ENCODE data around the gene SLC4A3.

SLC4A3 gene

DNA sequence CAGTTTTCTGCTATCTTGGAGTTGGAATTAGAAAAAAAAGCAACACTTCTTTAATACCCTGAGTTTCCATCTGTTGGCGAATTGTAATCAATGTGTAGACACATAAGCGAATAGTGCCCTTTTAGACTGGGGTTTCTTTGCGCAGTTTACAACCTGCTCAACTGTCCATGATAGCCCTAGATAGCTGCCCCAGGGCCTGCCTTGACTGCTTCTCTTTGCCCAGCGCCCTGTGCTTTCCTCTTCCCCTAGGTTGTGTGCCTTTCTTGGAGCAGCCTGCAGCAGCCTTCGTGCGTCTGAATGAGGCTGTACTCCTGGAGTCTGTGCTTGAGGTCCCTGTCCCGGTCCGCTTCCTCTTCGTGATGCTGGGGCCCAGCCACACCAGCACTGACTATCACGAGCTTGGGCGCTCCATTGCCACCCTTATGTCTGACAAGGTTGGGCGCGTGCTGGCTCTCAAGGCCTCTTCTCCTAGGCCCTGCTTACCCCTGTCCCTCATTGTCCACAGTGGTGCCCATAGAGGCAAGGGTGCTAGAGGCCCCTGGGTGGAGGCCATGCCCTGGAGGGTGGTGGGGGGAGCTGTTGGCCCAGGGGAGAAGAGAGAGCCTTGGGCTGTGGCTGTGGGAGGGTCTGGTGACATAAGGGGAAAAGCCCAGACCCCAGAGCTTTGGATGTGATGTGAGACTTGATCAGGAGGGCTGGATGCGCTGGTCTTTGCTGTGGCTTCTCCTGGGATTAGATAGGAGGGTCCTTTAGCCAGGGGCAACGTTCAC lies 6.9 kb downstream of the SLC4A3 start:
- DNase-seq, result no peak

DNA sequence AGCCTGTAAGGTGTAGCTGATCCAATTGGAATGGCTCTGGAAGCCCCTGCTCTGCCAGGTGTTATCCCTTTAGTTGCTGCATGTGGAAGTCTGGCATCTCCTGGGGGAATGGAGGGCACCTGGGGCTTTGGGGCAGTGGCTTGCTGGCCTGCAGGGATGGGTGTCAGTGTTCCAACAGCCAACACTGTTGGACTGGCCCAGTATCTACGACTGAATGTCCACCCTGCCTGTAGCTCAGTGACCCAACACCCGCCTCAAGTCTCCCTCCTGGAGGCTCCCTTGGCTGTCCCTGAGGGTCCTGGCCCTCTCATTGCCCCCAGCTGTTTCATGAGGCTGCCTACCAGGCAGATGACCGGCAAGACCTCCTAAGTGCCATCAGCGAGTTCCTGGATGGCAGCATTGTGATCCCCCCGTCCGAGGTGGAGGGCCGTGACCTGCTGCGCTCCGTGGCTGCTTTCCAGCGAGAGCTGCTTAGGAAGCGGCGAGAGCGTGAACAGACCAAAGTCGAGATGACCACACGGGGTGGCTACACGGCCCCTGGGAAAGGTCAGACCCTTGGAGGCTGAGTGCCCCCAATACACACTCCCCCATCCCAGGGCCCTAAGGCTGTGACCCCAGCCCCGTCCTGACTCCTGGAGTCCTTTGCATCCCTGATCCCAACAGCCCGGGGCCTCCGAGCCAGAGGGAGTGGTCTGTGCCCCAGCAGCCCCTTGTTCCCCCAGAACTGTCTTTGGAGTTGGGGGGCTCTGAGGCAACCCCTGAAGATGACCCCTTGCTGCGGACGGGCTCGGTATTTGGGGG lies 7.7 kb downstream of the SLC4A3 start:
- no peak for DNase-seq

DNA sequence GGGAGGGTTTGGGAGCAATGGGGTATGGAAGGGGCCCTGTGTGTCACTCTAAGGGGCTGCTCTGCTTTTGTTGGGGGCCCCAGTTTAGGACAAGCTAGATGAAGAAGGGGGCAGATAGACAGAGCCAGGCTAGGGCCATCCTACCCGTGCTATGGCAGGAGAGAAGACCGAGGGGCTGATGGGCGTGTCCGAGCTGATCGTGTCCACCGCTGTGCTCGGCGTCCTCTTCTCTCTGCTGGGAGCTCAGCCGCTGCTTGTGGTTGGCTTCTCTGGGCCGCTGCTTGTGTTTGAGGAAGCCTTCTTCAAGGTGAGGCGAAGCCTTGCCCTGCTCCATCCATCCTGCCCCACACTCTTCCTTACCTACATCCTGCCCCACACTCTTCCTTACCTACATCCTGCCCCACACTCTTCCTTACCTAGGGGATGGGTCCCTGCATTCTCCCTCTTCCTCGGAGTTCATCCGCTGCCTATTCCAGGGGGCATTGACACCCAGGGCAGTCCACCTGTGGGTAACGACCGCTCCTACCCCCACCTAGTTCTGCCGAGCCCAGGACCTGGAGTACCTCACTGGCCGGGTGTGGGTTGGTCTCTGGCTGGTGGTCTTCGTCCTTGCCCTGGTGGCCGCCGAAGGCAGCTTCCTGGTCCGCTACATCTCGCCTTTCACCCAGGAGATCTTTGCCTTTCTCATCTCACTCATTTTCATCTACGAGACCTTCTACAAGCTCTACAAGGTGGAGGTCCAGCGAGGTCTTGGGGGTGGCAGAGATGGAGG lies 8.9 kb downstream of the SLC4A3 start:
- no peak for DNase-seq

DNA sequence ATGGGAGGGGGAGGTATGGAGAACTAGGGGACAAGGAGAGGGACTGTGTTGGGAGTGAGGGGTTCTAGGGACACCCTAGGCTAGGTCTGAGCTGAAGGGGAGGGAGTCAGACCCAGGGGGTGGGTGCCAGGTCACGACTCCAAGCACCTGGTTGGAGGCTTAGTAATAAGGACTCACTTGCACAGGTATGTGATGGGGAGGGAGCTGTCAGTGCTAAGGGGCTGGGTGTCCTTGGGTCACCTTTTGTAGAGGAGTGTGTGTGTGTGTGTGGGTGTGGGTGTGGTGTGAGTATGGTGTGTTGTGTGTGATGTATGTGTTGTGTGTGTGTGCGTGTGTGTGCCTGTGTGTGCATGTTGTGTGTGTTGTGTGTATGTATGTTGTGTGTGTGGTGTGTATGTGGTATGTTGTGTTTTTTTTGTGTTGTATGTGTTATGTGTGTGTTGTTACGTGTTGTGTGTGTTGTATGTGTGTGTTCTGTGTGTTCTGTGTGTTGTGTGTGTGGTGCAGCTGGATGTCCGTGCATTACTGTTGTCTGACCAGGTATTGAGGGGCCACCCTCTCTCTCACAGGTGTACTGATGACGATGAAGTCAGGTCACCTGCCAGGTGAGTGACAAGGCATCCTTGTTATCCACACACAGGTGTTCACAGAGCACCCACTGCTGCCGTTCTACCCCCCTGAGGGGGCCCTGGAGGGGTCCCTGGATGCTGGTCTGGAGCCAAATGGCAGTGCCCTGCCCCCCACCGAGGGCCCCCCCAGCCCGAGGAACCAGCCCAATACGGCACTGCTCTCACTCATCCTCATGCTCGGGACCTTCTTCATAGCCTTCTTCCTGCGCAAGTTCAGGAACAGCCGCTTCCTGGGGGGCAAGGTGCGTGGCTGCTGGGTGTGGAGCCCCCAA lies 9.8 kb downstream of the SLC4A3 start:
- DNase-seq, result no peak

DNA sequence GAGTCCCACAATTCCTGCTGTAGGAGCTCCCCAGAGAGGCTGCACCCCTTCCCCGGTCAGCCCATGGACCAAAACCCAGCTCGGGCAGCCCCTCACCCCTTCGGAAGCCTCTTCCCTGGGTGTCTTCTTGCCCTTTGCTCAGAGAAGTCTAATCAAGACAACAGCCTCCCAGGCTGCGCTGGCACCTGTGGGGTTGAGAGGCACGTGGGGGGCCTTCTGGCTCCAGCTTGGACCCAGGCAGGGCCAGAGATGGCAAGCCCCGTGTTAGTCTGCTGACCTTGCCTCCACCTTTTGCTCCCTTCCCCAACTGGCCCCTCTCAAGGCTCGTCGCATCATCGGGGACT lies 10.4 kb downstream of the SLC4A3 start:
- DNase-seq, result no peak

DNA sequence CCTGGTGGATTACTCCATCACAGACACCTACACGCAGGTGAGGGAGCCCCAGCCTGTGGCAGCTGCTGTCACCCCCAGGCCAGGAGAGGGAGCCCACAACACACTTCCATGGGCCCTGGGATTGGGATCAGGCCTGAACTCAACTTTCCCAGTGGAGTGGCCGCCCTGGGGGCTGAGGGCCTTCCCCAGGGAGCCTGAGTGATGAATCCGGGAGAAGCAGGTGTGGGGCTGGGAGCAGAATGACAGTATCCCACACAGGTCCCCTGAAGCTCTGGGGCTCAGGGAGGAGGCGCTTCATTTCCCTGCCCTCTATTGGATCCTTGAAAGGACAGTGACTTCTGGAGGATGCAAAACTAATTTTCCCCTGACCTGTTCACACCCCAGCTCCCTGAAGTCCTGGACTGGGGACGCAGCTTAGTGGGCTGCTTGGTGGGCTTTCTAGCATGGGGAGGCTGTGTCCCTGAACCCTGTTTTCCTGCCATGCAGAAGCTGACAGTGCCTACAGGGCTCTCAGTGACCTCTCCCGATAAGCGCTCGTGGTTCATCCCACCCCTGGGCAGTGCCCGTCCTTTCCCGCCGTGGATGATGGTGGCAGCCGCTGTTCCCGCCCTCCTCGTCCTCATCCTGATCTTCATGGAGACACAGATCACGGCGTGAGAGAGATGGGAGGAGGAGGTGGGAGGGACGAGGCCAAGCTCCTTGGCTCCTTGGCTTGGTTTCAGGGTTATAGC lies 11.0 kb downstream of the SLC4A3 start:
- no peak for DNase-seq

DNA sequence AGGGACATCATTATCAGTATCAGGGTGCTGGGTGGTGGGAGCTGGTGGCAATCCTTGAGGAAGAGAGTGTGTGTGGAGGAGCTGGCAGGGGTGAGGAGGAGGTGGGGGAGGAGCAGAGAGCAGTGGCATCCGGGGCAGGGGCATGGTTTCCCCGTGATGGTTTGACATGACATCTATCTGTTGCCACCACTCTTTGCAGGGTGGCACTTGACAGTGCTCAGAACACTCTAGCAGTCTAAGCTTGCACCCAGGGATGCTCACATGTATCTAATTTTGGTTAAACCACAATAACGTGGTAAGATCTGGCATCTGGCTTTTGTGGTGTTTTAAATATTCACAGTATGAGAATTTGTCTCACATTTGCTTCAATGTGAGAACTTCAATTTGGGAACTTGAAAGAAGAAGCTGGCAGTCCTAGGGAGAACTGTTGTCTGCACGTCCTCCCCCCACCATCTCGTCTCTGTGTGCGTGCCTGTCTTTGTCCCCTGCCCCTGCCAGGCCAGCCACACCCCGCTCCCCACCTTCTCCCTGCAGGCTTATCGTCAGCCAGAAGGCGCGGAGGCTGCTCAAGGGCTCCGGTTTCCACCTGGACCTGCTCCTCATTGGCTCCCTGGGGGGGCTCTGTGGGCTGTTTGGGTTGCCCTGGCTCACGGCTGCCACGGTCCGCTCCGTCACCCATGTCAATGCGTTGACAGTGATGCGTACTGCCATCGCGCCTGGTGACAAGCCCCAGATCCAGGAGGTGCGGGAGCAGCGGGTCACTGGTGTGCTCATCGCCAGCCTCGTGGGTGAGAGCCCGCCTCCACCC lies 11.7 kb downstream of the SLC4A3 start:
- no peak for DNase-seq

DNA sequence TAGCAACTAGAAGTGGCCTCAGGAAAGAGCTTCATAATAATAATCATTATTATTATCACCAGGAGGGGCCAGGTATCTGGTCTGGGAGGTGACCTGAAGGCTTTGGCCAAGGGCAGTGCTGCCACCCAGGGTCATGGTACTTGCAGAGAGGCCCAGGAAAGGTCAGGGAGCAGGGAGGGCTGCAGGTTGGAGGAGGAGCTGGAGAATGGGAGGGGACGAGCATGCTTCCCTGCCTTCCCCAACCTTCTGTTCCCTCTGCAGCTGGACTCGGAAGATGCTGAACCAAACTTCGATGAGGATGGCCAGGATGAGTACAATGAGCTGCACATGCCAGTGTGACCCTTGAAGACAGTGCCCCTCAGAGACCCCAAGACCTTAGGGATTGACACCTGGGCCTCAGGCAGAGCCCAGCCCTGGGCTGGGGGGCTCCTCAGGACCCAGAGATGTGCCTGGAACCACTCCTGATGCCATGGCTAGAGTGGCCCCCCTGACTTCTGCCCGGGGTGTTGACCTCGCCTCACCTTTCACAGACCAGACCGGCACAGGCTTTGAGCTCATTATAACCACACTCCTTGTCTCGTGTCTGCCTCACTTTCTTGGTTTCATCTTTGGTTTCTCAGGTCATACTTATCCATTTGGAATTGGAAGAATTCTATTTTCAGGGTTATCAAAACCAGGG lies 14.1 kb downstream of the SLC4A3 start:
- DNase-seq, result no peak

DNA sequence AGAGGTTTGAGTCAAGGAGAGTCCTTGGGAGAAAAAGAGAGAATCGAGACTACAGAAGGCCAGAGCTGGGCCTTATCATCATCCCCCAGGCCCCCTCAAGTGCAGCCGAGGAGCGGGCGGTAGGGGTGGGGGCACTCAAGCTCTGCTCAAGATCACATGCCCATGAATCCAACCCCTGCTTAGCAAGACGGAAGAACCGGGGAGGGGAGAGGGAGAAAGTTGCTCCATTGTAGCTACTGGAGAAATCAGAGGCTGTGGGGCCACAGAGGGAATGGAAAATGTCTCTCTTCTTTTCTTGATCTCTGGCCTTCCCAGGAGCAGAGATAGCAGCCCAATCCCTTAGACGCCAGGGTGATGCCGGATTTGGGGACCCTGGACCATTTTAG lies 14.6 kb downstream of the SLC4A3 start:
- no peak for DNase-seq

DNA sequence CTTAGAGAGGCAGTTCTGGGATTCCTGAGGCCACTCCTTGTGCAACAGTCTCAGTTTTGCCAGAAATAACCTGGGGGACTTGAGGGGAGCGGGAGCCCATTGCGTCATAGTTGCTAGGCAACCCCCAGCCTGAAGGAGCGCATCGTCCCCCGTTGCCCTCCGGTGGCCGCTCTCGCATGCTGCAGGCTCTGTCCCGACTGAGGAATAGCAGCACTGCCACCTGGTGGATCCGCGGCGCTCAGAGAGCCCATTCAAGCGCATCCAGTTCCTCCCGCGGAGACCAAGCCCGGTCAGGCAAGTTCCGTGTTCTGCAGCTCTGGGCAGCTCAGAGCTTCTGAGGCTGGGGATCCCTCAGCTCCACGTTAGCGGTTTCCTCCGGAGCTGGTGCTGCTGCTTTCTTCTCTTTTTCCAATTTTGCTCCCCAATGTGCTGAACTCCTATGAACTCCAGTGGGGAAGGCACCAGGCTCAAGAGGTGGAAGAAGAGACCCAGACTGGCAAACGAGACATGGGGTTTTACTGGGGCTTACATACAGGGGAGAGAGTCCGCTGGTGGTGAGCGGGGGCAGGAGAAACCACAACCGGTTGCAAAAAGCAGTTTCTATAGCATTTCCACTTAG lies 15.1 kb downstream of the SLC4A3 start:
- DNase-seq, result peak; percentile 89 to 97

DNA sequence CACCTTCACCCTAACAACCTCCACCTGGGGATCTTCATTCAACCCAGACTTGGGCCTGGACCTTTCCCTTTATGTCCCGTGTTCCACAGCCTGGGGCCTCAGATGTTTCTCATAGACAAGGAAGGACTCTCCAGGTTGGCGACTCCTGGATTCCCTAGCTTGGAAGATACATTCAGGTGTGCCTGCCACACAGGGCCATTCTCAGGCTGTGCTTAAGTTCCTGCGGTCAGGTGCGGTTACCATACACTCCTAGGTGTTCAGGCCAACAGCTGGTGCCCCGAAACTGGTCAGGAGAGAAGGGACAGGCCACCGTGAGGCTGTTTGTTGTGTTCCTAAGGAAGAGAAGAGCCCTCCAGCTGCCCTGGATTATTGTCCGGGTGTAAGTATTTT lies 15.6 kb downstream of the SLC4A3 start:
- DNase-seq, result no peak

DNA sequence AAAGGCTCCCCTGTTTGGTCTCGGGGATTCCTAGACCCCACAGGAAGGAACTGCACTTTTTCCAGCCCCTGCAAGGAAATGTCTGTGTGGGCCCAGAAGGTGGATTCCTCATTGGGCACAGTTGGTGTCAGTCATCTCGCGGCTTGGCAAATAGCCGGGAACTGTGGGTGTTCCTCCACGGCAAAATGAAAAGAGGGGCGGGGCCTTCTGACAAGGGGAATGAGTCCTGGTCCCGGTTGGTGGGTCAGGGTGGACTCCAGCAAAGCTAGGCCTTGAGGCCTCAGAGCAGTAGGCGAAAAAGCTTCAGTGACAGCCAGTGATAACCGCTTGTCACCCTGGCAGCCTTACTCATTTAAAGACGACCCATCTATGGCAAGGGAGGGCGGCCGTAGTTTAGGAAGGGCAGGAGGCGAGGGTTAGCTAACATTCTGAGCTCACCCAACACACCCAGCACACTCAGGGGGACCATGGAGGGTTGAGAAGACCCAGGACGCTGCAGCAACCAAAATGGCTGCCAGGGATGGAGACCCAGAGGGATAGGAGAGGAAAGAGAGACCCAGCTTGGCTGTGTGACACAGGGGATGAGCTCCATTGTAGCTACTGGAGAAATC lies 16.5 kb downstream of the SLC4A3 start:
- no peak for DNase-seq

DNA sequence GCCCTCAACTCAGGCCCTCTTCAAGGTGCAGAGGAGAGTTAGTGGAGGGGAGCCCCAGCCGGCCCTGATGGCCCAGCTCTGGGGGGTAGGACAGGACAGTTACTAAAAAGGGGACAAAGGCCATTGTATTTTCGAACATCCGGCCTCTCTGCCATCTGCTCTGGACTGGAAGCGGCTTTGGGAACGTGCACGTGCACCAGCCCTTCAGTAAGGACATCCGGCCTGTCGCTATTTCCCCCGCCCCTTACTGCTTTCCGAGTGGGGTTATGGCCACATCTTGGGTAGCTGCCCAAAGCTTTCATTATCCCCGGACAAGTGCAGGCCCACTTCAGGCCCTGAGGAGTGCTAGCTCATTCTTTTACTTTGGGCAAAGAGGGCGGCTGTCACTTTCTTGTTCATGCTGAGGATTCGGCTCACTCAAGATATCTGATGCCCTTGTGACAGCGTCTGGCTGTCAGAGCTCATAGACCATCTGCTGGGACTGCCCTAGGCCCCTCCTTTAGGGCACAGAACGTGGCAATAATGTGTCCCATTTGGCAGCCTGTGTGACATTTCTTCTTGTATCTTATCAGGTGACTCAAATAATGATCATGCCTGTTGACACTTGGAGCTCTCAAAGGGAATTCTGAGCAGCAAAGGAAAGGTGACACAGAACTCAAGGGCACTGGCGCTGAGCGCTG lies 17.5 kb downstream of the SLC4A3 start:
- DNase-seq, result no peak

DNA sequence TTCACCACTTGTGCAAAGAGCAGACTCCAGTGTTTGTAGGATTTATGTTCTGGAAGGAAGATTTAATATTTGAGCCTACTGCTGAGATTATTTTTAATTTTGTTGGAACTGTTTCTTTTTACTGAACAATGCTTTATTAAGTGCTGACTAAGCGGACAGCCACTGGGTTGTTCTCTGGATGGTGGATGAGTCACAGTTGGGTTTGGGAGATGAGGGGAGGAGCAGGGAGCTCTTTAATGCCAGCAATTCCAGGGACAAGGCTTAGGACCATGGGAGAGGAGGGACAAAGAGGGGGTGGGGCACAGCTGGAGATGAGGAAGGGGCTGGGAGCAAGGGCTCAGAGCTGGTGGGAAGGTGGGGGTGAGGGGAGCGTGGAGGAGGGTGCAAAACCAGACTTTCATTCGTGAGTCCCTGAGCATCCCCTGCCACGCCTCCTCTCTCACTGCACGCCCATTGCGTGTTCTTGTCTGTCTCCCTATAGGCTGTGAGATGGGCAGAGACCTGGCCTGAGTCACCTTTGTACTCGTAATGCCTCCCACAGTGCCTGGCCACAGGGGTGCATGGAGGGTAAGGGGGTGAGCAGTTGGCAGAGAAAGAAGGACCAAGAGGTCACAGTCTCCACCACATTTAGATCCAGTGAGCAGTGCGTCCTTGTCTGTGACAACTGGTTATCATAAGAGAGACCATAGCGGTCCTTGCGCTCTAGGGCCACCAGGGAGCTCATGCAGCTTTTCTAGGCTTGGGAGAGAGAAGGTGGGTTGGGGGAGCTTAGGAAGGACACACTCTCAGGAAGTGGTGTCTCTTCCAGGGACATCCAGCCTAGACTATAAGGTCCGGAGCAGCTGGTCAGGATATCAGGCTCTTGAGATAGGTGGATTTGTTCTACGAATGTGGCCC lies 18.4 kb downstream of the SLC4A3 start:
- no peak for DNase-seq

DNA sequence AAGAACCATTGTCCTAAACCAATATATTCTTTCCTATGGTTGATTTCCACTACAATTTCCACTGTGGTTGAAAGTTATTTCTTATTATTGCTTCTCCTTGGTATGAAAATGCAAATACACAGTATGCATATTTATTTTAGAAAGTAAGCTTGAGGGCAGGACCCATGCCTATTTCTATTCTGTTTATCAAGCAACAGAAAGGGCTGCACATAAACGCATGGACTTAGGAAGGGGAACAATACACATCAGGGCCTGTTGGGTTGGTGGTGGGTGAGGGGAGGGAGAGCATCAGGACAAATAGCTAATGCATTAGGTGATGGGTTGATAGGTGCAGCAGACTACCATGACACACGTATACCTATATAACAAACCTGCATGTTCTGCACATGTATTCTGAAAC lies 20.7 kb downstream of the SLC4A3 start:
- DNase-seq, result no peak

DNA sequence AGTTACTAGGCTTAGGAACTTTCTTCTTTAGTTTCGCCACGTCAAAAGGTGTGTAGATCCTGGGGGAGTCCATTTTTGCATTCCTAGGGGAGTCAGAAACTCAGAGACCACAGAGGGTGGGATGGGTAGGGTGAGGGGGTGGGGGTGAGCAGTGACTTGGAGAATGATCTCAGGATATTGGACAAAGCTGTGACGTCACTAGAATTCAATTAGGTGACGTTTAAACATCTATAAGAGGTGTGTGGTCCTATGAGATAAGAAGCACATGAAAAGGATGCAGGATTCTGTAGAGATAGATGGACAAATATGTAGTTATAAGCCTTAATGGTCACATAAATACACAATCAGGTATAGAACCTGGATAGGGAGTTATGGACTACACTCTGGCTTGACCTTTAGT lies 21.5 kb downstream of the SLC4A3 start:
- DNase-seq, result no peak

DNA sequence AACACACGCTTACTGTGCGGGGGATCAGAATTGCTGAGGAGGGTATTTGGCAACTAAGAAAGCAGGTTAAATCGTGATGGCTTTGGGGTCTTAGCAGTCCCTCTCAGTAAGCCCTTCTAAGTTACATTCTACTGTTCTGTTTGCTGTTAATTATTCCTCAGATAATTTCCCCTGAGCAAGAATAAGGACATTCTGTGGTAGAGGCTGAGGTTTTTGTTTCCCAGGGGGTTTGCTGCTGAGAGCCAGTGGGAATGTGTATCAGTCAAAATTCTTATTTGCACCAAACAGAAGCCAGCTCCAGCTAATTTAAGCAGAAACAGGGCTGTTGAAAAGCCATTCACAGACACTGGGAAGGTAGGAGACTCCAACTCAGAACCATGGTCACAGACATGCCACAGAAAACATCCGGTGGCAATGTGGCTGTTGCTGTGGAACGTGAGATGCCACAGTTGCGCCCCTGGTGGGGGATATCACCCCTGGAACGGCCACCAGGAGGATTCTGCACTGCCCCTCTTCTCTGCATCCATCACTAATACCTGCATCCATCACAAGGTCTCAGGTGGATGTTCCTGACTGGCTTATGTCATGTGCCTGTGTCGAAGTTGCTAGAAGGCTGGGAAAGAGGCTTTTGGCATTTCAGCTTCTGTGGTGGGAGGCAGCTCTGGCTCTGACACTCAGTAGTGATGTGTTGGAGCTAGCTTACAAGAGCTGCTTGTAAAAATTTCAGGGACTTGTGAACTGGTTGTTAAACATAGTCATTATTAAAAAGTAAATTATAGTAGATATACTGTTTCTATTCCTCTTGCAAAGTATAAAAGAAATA lies 23.2 kb downstream of the SLC4A3 start:
- DNase-seq, result no peak

All from inflammatory macrophage treated with lipopolysaccharide for 1 hour (primary cell).